Neural cell (in vitro differentiated cells): Measurements from ENCODE around the gene CRTC1. TPM values are rescaled to one million over a fixed set of nuclear protein-coding genes. Genes with fewer than 3 reads are reported as not detected.
"Not testable (repeated sequence)": the region's sequence is repeated elsewhere in the genome, so short reads cannot be mapped to it uniquely, and the experiment has no call there.

Experiments used
- H2AFZ ChIP-seq: fragments of 200-600, 300-800 bp; sonication (generic), shearing (Covaris generic); 2 replicates; pipeline ENCODE4 v1.6.0; 2014; ENCODE audit warnings: low read depth, mild to moderate bottlenecking, antibody characterized with exemption, low read length, moderate library complexity
- H3F3A ChIP-seq: fragments of 200-600 bp; shearing (Covaris generic); 2 replicates; pipeline ENCODE4 v1.6.1; 2016; ENCODE audit warnings: mild to moderate bottlenecking, moderate library complexity, mixed read lengths, antibody characterized with exemption, low read length; ENCODE audit not compliant: insufficient read depth, poor library complexity, severe bottlenecking
- H3K27ac ChIP-seq: fragments of 200-600, 300-800 bp; sonication (generic), shearing (Covaris generic); 2 replicates; pipeline ENCODE4 v1.5.1; 2014; ENCODE audit warnings: mild to moderate bottlenecking, low read length, moderate library complexity
- H3K27me3 ChIP-seq: fragments of 300-800, 200-600 bp; sonication (generic), shearing (Covaris generic); 2 replicates; pipeline ENCODE4 v1.6.0; 2014; ENCODE audit warnings: mild to moderate bottlenecking, low read depth, low read length, moderate library complexity; ENCODE audit not compliant: insufficient read depth
- H3K36me3 ChIP-seq: fragments of 300-800, 200-600 bp; sonication (generic), shearing (Covaris generic); 2 replicates; pipeline ENCODE4 v1.5.1; 2014; ENCODE audit warnings: mild to moderate bottlenecking, antibody characterized with exemption, low read length, moderate library complexity; ENCODE audit not compliant: insufficient read depth
- H3K4me2 ChIP-seq: fragments of 300-800, 200-600 bp; sonication (generic), shearing (Covaris generic); 2 replicates; pipeline ENCODE4 v1.6.0; 2014; ENCODE audit warnings: mild to moderate bottlenecking, low read length
- H3K4me3 ChIP-seq: fragments of 300-800, 200-600 bp; sonication (generic), shearing (Covaris generic); 2 replicates; pipeline ENCODE4 v1.5.1; 2014; ENCODE audit warnings: mild to moderate bottlenecking, low read length, moderate library complexity
- H3K79me2 ChIP-seq: fragments of 200-600 bp; shearing (Covaris generic); replicated peaks from 2 replicates; pipeline ENCODE4 v1.6.0; 2014; ENCODE audit warnings: mild to moderate bottlenecking, low read length, moderate library complexity; ENCODE audit not compliant: insufficient read depth
- H3K9ac ChIP-seq: fragments of 300-800, 200-600 bp; sonication (generic), shearing (Covaris generic); 2 replicates; pipeline ENCODE4 v1.6.1; 2016; ENCODE audit warnings: mild to moderate bottlenecking, low read length, mixed read lengths
- H3K9me2 ChIP-seq: fragments of 200-600 bp; shearing (Covaris generic); 2 replicates; pipeline ENCODE4 v1.6.1; 2016; ENCODE audit warnings: mild to moderate bottlenecking, low read length, mixed read lengths; ENCODE audit not compliant: insufficient read depth
- H3K9me3 ChIP-seq: fragments of 200-600, 300-800 bp; sonication (generic), shearing (Covaris generic); 2 replicates; pipeline ENCODE4 v1.6.1; 2016; ENCODE audit warnings: mild to moderate bottlenecking, mixed run types, low read length, moderate library complexity, mixed read lengths
- H4K20me1 ChIP-seq: fragments of 200-600 bp; shearing (Covaris generic); 2 replicates; pipeline ENCODE4 v1.6.1; 2016; ENCODE audit warnings: mild to moderate bottlenecking, mixed run types; ENCODE audit not compliant: insufficient read depth
- EP300 ChIP-seq: fragments of 450-650 bp; conservative IDR thresholded peaks from 2 replicates; pipeline ENCODE4 v1.6.1; 2014; ENCODE audit warnings: antibody characterized with exemption, mild to moderate bottlenecking, moderate library complexity; ENCODE audit not compliant: poor library complexity, severe bottlenecking
- EZH2 ChIP-seq: fragments of 200-600, 300-800 bp; shearing (Covaris generic), sonication (generic); IDR thresholded peaks from 2 replicates; pipeline ENCODE4 v1.6.1; 2014; ENCODE audit warnings: antibody characterized with exemption, low read length, borderline replicate concordance, mild to moderate bottlenecking; ENCODE audit not compliant: insufficient read depth, poor library complexity, severe bottlenecking
- MXI1 ChIP-seq: fragments of 450-650 bp; conservative IDR thresholded peaks from 2 replicates; pipeline ENCODE4 v1.6.1; 2014; ENCODE audit warnings: antibody characterized with exemption, mild to moderate bottlenecking; ENCODE audit not compliant: poor library complexity, severe bottlenecking
- POLR2AphosphoS5 ChIP-seq: IDR thresholded peaks from 2 replicates; pipeline ENCODE4 v1.6.1; 2012
- RAD21 ChIP-seq: fragments of 450-650 bp; conservative IDR thresholded peaks from 2 replicates; pipeline ENCODE4 v1.6.1; 2014; ENCODE audit warnings: antibody characterized with exemption, mild to moderate bottlenecking, moderate library complexity
- SMC3 ChIP-seq: fragments of 450-650 bp; conservative IDR thresholded peaks from 2 replicates; pipeline ENCODE4 v1.6.1; 2014; ENCODE audit warnings: antibody characterized with exemption, mild to moderate bottlenecking, moderate library complexity; ENCODE audit not compliant: poor library complexity
- TAF1 ChIP-seq: IDR thresholded peaks from 2 replicates; pipeline ENCODE4 v1.6.1; 2012; ENCODE audit warnings: low read depth
- polyA plus RNA-seq: library from polyadenylated mRNA; depleted of rRNA; stranded (reverse); fragments of >200 nt; gene quantifications from 2 replicates; pipeline ENCODE4 v1.2.3, GENCODE V29; 2014
- TF ChIP-seq, protein P1 (sequence below): fragments of 450-650 bp; IDR thresholded peaks from 2 replicates; pipeline ENCODE4 v1.5.1; 2014; ENCODE audit warnings: antibody characterized with exemption, mild to moderate bottlenecking, moderate library complexity; ENCODE audit not compliant: poor library complexity, severe bottlenecking
- TF ChIP-seq, protein P2 (sequence below): IDR thresholded peaks from 2 replicates; pipeline ENCODE4 v1.6.1; 2012; ENCODE audit warnings: borderline replicate concordance

CRTC1 gene
- polyA plus RNA-seq, 1 donor from 2014 or later, result 10.4 TPM

DNA sequence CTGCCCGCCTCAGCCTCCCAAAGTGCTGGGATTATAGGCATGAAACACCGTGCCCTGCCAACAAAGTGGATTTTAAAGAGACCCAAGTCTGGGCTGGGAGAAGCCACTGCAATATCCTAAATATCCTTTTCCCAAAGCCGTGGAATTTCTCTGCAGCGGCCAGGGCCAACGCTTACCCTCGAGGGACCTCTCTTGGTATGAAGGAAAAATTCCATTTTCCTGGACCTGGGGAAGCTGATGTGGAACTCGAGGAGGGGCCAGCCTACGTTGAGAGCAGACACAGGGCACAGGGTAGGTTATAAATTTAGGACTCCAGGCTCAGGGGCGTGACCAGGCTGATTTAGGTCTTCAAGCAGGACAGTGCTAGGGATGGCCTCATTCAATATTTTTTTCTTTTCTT, 130.6 kb downstream of the CRTC1 start:
- no peaks in the 10 kb centered on the region for H3K9me2 ChIP-seq
- H3F3A ChIP-seq, result no peaks in the 10 kb centered on the region
- H3K4me2 ChIP-seq, result no peak overlapping the region
- no peaks in the 10 kb centered on the region for H3K27me3 ChIP-seq
- no peak overlapping the region for H3K27ac ChIP-seq
- no peak overlapping the region for H2AFZ ChIP-seq
- no peaks in the 10 kb centered on the region for H3K36me3 ChIP-seq
- H3K4me3 ChIP-seq, result no peak overlapping the region
- H3K79me2 ChIP-seq, result no peaks in the 10 kb centered on the region
- H3K9me3 ChIP-seq, result no peaks in the 10 kb centered on the region
- no peak for TF ChIP-seq EZH2
- no peak for TF ChIP-seq SMC3
- TF ChIP-seq TAF1, result no peak
- no peak for TF ChIP-seq RAD21
- no peak for TF ChIP-seq MXI1
- TF ChIP-seq, protein P1, sequence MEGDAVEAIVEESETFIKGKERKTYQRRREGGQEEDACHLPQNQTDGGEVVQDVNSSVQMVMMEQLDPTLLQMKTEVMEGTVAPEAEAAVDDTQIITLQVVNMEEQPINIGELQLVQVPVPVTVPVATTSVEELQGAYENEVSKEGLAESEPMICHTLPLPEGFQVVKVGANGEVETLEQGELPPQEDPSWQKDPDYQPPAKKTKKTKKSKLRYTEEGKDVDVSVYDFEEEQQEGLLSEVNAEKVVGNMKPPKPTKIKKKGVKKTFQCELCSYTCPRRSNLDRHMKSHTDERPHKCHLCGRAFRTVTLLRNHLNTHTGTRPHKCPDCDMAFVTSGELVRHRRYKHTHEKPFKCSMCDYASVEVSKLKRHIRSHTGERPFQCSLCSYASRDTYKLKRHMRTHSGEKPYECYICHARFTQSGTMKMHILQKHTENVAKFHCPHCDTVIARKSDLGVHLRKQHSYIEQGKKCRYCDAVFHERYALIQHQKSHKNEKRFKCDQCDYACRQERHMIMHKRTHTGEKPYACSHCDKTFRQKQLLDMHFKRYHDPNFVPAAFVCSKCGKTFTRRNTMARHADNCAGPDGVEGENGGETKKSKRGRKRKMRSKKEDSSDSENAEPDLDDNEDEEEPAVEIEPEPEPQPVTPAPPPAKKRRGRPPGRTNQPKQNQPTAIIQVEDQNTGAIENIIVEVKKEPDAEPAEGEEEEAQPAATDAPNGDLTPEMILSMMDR, result no peak
- TF ChIP-seq, protein P2, sequence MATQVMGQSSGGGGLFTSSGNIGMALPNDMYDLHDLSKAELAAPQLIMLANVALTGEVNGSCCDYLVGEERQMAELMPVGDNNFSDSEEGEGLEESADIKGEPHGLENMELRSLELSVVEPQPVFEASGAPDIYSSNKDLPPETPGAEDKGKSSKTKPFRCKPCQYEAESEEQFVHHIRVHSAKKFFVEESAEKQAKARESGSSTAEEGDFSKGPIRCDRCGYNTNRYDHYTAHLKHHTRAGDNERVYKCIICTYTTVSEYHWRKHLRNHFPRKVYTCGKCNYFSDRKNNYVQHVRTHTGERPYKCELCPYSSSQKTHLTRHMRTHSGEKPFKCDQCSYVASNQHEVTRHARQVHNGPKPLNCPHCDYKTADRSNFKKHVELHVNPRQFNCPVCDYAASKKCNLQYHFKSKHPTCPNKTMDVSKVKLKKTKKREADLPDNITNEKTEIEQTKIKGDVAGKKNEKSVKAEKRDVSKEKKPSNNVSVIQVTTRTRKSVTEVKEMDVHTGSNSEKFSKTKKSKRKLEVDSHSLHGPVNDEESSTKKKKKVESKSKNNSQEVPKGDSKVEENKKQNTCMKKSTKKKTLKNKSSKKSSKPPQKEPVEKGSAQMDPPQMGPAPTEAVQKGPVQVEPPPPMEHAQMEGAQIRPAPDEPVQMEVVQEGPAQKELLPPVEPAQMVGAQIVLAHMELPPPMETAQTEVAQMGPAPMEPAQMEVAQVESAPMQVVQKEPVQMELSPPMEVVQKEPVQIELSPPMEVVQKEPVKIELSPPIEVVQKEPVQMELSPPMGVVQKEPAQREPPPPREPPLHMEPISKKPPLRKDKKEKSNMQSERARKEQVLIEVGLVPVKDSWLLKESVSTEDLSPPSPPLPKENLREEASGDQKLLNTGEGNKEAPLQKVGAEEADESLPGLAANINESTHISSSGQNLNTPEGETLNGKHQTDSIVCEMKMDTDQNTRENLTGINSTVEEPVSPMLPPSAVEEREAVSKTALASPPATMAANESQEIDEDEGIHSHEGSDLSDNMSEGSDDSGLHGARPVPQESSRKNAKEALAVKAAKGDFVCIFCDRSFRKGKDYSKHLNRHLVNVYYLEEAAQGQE, result no peak
- TF ChIP-seq POLR2AphosphoS5, result no peak
- no peak for TF ChIP-seq EP300
- no peaks in the 10 kb centered on the region for H4K20me1 ChIP-seq
- no peak overlapping the region for H3K9ac ChIP-seq

DNA sequence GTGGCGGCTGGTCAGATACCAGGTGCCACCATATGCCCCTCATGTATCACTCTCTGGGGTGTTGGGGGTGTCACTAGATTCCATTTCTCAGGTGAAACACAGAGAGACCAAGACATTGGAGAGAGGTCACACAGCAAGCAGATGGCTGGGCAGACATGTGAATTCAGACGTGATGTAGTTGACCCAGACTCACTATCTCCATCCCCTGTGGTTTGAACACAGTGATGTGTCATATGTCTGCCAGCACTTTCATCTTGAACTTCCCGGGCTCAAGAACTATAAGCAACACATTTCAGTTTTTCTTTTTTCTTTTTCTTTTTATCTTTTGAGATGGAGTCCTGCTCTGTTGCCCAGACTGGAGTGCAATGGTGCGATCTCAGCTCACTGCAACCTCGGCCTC, 132.2 kb downstream of the CRTC1 start:
- H3K4me3 ChIP-seq, result no peak overlapping the region
- H3K9me3 ChIP-seq, result no peaks in the 10 kb centered on the region
- H3K4me2 ChIP-seq, result no peak overlapping the region
- no peak overlapping the region for H2AFZ ChIP-seq
- no peaks in the 10 kb centered on the region for H3K27me3 ChIP-seq
- H3K9me2 ChIP-seq, result no peaks in the 10 kb centered on the region
- TF ChIP-seq SMC3 (no peak), RAD21 (no peak), EZH2 (no peak)
- no peak overlapping the region for H3K9ac ChIP-seq
- no peaks in the 10 kb centered on the region for H3F3A ChIP-seq
- no peak overlapping the region for H3K27ac ChIP-seq
- H4K20me1 ChIP-seq, result no peaks in the 10 kb centered on the region
- no peaks in the 10 kb centered on the region for H3K79me2 ChIP-seq
- H3K36me3 ChIP-seq, result no peaks in the 10 kb centered on the region

DNA sequence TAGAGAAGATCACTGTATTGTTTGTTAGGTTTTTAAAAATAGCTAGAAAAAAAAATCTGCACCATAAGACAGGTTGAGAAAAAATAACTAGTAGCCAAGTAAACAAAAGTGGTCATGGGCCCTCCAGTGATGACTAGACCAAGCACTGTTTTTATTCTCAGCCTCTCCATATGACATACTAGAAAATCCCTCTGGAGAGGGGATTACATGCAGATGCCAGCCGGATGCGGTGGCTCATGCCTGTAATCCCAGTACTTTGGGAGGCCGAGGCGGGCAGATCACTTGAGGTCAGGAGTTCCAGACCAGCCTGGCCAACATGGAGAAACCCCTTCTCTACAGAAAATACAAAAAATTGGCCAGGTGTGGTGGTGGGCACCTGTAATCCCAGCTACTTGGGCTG, 133.2 kb downstream of the CRTC1 start:
- H3K27ac ChIP-seq, H3K27me3 ChIP-seq, H3K9me2 ChIP-seq, H3K79me2 ChIP-seq, H3K9me3 ChIP-seq, H2AFZ ChIP-seq, H3K36me3 ChIP-seq, H3F3A ChIP-seq, H3K9ac ChIP-seq, H3K4me3 ChIP-seq, H4K20me1 ChIP-seq, H3K4me2 ChIP-seq: not testable (repeated sequence)
